GM19372 (cell line): ENCODE results near the gene CDC42EP4.
"Not testable (repeated sequence)": the region's sequence is repeated elsewhere in the genome, so short reads cannot be mapped to it uniquely, and the experiment has no call there.

Experiments
- ATAC-seq: cut with Tn5 transposase; IDR thresholded peaks from one replicate; pipeline ENCODE4 v1.9.1; 2021; ENCODE audit warnings: mild to moderate bottlenecking, low read depth, moderate library complexity; ENCODE audit not compliant: unreplicated experiment

CDC42EP4 gene

GRCh38 chr17:73343739-73344454 lies 32.1 kb upstream of the CDC42EP4 start:
- no peak for ATAC-seq

- no peak for ATAC-seq
These were observed 31.4 kb upstream of the CDC42EP4 start for GRCh38 chr17:73343168-73343634.

GRCh38 chr17:73342541-73343167 lies 30.9 kb upstream of the CDC42EP4 start:
- no peak for ATAC-seq

GRCh38 chr17:73342050-73342522 lies 30.3 kb upstream of the CDC42EP4 start:
- ATAC-seq = no peak

GRCh38 chr17:73341350-73342049 lies 29.7 kb upstream of the CDC42EP4 start:
- no peak for ATAC-seq

- ATAC-seq = no peak
These were observed 28.3 kb upstream of the CDC42EP4 start for GRCh38 chr17:73340093-73340596.

- ATAC-seq = no peak
These were observed 26.9 kb upstream of the CDC42EP4 start for GRCh38 chr17:73338566-73339197.

- ATAC-seq = no peak
These were observed 26.3 kb upstream of the CDC42EP4 start for GRCh38 chr17:73338050-73338521.

- no peak for ATAC-seq
These were observed 25.5 kb upstream of the CDC42EP4 start for GRCh38 chr17:73337330-73337710.

GRCh38 chr17:73336408-73337329 lies 24.9 kb upstream of the CDC42EP4 start:
- no peak for ATAC-seq

- ATAC-seq = no peak
These were observed 24.0 kb upstream of the CDC42EP4 start for GRCh38 chr17:73335591-73336407.

GRCh38 chr17:73334771-73335513 lies 23.1 kb upstream of the CDC42EP4 start:
- ATAC-seq = no peak

- not testable (repeated sequence) for ATAC-seq
These were observed 21.6 kb upstream of the CDC42EP4 start for GRCh38 chr17:73333445-73333844.

GRCh38 chr17:73331060-73331459 lies 19.3 kb upstream of the CDC42EP4 start:
- ATAC-seq = no peak

GRCh38 chr17:73327676-73328075 lies 15.9 kb upstream of the CDC42EP4 start:
- ATAC-seq = no peak

- no peak for ATAC-seq
These were observed 13.7 kb upstream of the CDC42EP4 start for GRCh38 chr17:73325527-73325842.

GRCh38 chr17:73324711-73325526 lies 13.1 kb upstream of the CDC42EP4 start:
- ATAC-seq = no peak

GRCh38 chr17:73324160-73324475 lies 12.3 kb upstream of the CDC42EP4 start:
- ATAC-seq = no peak
